Measurements from ENCODE around the gene KRTAP1-1. TPM values are rescaled to one million over a fixed set of nuclear protein-coding genes. Genes with fewer than 3 reads are reported as not detected.
"Not testable (repeated sequence)": the region's sequence is repeated elsewhere in the genome, so short reads cannot be mapped to it uniquely, and the experiment has no call there.

The KRTAP1-1 gene
- polyA plus RNA-seq, 1 experiment: not detected

DNA sequence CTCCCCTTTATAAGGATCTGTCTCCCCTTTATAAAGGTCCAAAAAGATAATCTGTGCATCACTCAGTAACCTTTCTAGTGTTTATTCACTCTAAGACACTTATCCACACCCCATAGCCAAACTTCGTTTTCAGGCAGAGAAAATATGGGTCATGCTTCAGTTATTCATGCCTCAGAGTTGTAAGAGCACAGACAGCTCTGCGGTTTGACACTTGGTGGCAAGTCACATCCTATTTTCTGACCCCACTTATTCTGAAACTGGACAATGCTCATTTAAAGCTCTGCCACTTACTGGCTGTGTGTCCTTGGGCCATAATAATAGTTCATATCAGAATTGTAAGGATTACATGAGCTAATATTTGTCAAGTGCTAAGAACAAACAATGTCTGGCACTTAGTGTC lies 7.9 kb upstream of the KRTAP1-1 start:
- CTCF ChIA-PET: interaction anchor here (0.9 to 1.6 kb wide), 4 partner anchors 31 to 500 kb away, joined by 3 to 5 read pairs (median 4); no protein-coding TSS in a partner anchor
- POLR2A ChIA-PET: interaction anchor here (0.5 to 1.0 kb wide), 4 partner anchors 10 to 304 kb away, joined by 3 to 4 read pairs (median 4); no protein-coding TSS in a partner anchor

DNA sequence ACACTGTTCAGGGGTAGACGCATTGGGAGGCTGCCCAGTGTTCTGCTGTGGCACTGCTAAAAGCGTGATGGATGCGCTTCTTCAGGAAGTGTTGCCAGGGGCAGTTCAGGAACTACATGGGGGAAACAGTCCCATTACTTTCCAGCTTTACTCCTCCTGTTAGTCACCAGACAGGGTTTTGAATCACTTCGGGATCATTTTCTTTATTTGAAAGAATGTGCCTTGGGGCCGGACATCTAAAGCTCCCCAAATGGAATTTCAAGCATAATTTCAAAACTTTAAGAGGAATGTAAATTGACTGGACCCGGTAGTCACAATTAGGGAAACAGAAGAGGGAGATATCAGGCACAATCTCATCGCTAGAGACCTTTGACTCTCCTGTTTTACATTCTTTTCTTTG lies 7.2 kb upstream of the KRTAP1-1 start:
- Histone ChIP-seq H3K27me3 (ENCODE audit: control insufficient read depth, insufficient read depth, low read length) (no peaks in the 10 kb centered on the region), H3K4me3 (ENCODE audit: low read depth, low read length) (no peak overlapping the region), H3K36me3 (ENCODE audit: control insufficient read depth, insufficient read depth, low read length) (no peaks in the 10 kb centered on the region)
- POLR2A ChIA-PET: interaction anchor here (0.6 to 1.0 kb wide), 5 partner anchors 11 to 369 kb away, joined by 3 read pairs; partner anchors contain the start of gene KRTAP2-3
- TF ChIP-seq, protein P1, sequence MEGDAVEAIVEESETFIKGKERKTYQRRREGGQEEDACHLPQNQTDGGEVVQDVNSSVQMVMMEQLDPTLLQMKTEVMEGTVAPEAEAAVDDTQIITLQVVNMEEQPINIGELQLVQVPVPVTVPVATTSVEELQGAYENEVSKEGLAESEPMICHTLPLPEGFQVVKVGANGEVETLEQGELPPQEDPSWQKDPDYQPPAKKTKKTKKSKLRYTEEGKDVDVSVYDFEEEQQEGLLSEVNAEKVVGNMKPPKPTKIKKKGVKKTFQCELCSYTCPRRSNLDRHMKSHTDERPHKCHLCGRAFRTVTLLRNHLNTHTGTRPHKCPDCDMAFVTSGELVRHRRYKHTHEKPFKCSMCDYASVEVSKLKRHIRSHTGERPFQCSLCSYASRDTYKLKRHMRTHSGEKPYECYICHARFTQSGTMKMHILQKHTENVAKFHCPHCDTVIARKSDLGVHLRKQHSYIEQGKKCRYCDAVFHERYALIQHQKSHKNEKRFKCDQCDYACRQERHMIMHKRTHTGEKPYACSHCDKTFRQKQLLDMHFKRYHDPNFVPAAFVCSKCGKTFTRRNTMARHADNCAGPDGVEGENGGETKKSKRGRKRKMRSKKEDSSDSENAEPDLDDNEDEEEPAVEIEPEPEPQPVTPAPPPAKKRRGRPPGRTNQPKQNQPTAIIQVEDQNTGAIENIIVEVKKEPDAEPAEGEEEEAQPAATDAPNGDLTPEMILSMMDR (IDR thresholded peaks at IDR 0.05; ENCODE audit: insufficient read depth, low read depth, low read length): no peak
- CTCF ChIA-PET: interaction anchor here (0.6 to 1.8 kb wide), 8 partner anchors 9 to 500 kb away, joined by 3 to 6 read pairs (median 4); partner anchors contain the start of gene KRTAP2-4
- peak; percentile 76 for DNase-seq (ENCODE audit: low read depth)

More for the DNA sequence above, 7.9 kb upstream of the KRTAP1-1 start:
- Histone ChIP-seq H3K27me3 (ENCODE audit: control insufficient read depth, insufficient read depth, low read length) (no peaks in the 10 kb centered on the region), H3K36me3 (ENCODE audit: control insufficient read depth, insufficient read depth, low read length) (no peaks in the 10 kb centered on the region), H3K4me3 (ENCODE audit: low read depth, low read length) (no peak overlapping the region)
- TF ChIP-seq, protein P1 (IDR thresholded peaks at IDR 0.05; ENCODE audit: insufficient read depth, low read depth, low read length): no peak
- DNase-seq (ENCODE audit: low read depth): peak; percentile 85

DNA sequence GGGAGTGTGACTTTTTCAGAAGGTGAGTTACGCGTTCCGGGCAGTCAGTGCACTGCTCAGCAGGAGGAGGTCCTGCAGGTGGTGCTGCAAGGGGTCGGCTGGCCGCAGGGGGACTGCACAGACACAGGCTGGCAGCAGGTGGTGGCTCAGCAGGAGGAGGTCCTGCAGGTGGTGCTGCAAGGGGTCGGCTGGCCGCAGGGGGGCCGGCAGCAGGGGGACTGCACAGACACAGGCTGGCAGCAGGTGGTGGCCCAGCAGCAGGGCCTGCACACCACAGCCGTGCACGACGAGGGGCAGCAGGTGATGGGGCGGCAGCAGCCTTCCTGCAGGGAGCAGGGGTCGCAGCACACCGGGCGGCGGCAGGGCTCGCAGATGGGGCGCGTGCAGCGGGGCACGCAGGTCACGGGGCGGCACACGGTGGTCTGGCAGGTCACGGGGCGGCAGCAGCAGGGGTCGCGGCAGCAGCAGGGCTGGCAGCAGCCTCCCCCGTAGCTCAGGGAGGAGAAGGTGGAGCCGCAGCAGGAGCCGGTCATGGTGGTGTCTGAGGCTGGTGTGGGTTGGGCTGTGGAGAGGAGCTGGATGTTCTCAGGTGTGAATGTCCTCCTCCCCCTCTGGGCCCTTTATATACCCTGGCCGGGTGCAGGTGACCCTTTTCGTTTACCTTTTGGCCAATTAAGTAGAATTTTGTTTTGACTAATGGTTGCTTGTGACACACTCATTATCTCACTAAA lies 5.7 kb upstream of the KRTAP1-1 start, which contains the start of gene KRTAP2-1:
TSS of gene KRTAP2-1 (minus strand) at position 582 of the 731 bp plus-strand sequence. CDS start at position 533, 49 bp downstream.
- POLR2A ChIA-PET; DNase-seq (ENCODE audit: low read depth): not testable (repeated sequence)
- CTCF ChIA-PET: interaction anchor here (0.6 to 1.8 kb wide), 7 partner anchors 8 to 619 kb away, joined by 3 to 6 read pairs (median 3); no protein-coding TSS in a partner anchor

DNA sequence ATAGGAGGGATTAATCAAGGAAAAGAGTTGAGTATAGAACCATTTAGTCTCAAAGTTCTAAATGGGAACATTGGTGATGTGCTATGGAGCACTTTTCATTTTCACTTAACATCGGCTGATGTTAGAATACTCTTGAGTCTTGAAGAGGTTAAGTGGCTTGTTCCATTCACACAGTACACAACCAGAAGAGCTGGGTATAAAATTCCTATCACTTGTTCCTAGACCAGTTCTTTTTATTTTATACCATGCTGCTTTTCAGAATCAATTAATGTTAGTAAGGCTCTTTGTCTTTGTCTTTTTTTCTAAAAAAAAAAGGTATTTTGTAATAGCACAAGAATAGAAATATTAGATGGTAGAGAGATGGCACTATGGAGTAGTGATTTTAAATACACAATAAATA lies 1.7 kb upstream of the KRTAP1-1 start:
- Histone ChIP-seq H3K4me3 (ENCODE audit: low read depth, low read length) (no peak overlapping the region), H3K27me3 (ENCODE audit: control insufficient read depth, insufficient read depth, low read length) (no peaks in the 10 kb centered on the region), H3K36me3 (ENCODE audit: control insufficient read depth, insufficient read depth, low read length) (no peaks in the 10 kb centered on the region)
- DNase-seq (ENCODE audit: low read depth): no peak
- CTCF ChIA-PET: no interaction called here
- TF ChIP-seq, protein P1 (IDR thresholded peaks at IDR 0.05; ENCODE audit: insufficient read depth, low read depth, low read length): no peak
- POLR2A ChIA-PET: no interaction called here

More for the DNA sequence above, 5.7 kb upstream of the KRTAP1-1 start, which contains the start of gene KRTAP2-1:
- not testable (repeated sequence) for H3K27me3 ChIP-seq (ENCODE audit: control insufficient read depth, insufficient read depth, low read length); H3K36me3 ChIP-seq (ENCODE audit: control insufficient read depth, insufficient read depth, low read length); H3K4me3 ChIP-seq (ENCODE audit: low read depth, low read length)

DNA sequence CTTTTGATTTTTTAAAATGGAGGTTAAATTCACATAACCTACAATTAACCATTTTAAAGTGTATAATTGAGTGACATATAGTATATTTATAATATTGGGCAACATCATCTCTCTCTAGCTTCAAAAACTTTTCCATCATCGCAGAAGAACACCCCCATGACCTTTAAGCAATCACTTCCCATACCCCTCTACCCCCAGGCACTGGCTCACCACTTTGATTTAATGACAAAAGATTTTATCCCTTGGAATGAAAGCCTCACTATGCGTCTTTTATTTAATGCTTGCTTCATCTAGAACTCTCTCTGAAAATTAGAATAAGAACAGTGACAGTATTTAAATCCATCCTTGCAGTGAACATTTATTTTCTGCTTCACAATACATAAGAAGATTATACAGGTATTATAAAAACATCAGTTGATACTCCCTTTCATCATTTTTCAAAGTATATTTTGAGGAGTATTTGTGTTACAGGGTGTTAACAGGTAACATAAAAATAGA lies 3.3 kb downstream of the KRTAP1-1 start:
- Histone ChIP-seq H3K27me3 (ENCODE audit: control insufficient read depth, insufficient read depth, low read length) (no peaks in the 10 kb centered on the region), H3K36me3 (ENCODE audit: control insufficient read depth, insufficient read depth, low read length) (no peaks in the 10 kb centered on the region), H3K4me3 (ENCODE audit: low read depth, low read length) (no peak overlapping the region)
- ChIA-PET POLR2A (no interaction called here), CTCF (no interaction called here)
- DNase-seq (ENCODE audit: low read depth): no peak
- TF ChIP-seq, protein P1 (IDR thresholded peaks at IDR 0.05; ENCODE audit: insufficient read depth, low read depth, low read length): no peak

DNA sequence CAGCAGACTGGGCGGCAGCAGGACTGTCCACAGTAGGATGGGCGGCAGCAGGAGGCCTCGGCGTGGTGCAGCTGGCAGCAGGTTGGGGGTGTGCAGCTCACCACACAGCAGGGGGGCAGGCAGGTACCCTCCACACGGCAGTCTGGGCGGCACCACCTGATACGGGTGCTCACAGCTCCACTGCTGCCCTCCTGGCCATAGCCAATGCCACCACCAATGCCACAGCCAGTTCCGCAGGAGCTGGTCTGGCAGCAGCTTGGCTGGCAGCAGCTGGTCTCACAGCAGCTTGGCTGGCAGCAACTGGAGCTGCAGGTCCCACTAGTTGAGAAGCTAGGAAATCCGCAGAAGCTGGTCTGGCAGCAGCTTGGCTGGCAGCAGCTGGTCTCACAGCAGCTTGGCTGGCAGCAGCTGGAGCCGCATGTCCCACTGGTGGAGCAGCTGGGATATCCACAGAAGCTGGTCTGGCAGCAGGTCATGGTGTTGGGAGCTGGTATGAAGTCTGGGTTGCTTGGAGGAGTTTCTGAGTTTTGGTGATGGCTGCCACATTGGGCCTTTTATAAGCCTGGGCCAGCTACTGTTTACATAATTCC lies 6.8 kb downstream of the KRTAP1-1 start, which contains the start of gene KRTAP1-3:
TSS of gene KRTAP1-3 (minus strand) at position 529 of the 590 bp plus-strand sequence. CDS start at position 476, 53 bp downstream.
- POLR2A ChIA-PET; H3K4me3 ChIP-seq (ENCODE audit: low read depth, low read length); H3K27me3 ChIP-seq (ENCODE audit: control insufficient read depth, insufficient read depth, low read length); H3K36me3 ChIP-seq (ENCODE audit: control insufficient read depth, insufficient read depth, low read length); DNase-seq (ENCODE audit: low read depth); CTCF ChIA-PET: not testable (repeated sequence)
